GM21381 (cell line): ENCODE data around the gene C19orf81.
A peak's percentile ranks its signal among the peaks of the same experiment; 100 is the strongest.

ENCODE experiments used
- ATAC-seq: cut with Tn5 transposase; IDR thresholded peaks from one replicate; pipeline ENCODE4 v1.9.1; 2021; ENCODE audit warnings: mild to moderate bottlenecking, moderate library complexity; ENCODE audit not compliant: unreplicated experiment

C19orf81 gene

DNA sequence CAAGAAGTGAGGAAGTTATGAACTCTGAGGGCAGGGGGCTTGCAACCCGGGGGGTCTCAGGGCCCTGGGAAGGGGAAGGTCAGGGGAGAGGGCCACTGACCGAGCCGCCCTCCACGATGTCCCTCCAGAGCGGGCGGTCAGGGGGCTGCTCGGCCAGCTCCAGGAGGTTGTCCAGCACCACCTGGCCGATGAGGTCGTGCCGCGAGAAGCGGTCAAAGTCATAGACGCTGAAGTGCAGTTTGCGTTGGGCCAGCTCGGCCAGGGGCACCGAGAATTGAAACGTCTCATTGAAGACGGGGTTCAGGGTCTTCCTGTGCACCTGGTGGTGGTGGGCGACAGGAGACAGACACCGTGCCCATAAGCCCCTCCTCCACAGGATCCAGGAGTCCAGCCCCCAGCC is 20.1 kb upstream of the C19orf81 start:
- ATAC-seq: no peak

DNA sequence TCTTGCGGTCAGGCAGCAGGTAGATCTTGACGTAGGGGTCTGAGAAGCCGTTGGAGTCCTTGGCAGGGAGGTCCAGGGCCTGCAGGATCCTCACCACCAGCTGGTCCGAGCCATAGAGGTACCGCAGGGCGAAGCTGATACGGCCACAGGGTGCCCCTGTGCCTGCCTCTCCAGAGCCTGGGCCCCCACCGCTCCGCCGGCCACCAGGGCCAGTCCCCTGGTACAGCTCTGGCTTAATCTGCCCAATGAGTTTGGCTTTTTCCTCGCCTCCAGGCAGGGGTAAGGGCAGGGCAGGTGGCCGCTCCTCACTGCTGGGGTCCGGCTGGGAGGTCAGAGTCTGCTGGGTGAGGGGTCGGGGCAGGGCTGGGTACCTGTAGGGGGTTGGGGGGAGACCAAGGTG is 19.4 kb upstream of the C19orf81 start:
- no peak for ATAC-seq

DNA sequence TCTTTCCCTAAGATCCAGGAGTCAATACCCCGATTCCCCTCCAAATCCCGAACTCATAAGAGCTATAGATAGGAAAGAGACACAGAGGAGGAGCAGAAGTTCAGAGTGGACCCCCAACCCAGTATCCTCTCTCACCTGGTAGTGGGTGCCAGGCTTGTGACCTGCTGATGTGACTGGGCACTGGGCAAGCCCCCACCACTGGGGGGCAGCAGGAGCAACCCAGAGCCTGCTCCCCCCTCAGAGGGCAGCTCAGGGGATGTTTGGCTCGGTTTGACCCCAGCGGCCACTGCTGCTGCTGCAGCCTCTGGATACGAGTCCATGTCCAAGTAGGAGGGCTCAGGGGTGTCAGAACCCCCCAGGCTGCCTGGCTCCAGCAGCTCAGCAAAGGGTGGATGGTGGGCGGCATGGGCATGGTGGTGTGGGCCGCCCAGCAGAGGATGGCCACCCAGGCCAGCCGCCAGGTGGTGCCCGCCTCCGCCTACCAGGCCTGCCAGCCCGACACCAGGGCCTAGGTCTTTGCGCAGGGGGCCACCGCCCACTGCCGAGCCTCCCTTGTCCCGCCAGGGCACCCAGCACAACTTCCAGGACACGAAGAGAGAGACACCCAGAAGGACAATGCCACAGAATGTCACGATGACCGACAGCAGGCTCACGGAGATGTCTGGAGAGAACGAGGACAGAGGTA is 17.0 kb upstream of the C19orf81 start:
- no peak for ATAC-seq

DNA sequence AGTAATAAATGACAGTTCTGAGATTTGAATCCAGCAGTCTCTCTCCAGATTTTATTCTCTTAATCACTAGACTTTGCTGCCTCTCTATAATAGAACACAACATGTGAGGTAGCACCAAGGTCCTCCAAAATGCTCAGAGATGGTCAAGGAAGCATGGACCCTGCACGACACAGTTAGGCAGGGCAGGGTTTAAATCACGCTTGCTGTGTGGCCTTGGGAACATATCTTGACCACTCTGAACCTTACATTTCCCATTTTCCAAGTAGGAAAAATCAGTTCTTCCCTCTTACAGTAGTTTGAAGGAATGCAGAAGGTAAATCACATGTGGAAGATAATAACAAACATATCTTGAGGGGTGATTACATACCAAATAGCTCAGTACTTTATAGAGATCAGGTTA is 15.9 kb upstream of the C19orf81 start:
- ATAC-seq: no peak

- no peak for ATAC-seq
Measured at GRCh38 chr19:50633973-50634372, 15.3 kb upstream of the C19orf81 start.

DNA sequence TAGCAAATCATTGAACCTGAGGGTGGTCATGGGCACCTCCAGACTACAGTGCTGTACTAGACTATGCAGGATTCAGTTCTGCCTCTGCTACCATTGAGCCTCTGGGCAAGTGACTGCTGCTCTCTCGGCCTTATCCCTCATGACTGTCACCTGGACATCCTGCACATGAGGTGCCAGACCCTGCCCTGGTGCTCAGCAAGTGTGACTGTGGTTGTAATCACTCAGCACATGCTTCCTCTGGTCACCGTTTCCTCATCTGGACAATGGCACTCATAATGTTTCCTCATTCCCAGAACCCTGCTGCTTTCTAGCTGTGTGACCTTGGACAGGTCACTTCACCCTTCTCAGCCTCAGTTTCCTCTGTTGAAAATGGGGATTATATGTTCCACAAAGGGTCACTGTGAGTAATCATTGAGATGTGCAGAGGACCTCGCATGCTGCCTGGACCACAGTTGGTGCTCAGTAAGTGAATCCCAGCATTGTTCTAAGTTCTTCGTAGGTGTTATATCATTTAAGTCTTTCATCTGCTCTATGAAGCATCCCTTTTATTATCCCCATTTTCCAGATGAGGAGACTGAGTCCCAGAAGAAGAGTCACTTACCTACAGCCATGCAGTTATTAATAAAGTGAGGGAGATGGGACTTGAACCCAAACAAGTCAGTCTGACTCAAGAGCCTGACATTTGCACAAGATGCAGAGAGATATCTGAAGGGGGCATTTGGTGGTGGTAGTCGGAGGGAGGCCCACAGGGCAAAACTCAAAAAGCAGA is 12.7 kb upstream of the C19orf81 start:
- no peak for ATAC-seq

DNA sequence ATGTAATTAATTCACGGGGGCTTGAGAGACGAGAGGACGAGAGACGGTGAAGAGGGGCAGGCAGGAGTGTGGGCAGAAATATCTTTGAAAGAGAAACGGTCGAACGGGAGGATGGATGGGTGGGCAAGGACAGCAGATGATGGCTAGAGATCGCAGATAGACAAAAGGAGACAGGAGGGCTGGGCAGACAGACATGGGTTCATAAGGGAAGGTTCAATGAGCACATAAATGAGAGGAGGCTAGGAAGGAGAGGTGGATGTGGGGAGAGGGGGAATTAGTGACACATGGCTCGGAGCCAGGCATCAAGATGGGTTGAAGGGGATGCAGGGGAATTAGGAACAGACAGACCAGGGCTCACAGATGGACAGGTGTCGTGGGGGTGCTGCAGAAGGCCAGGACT is 10.6 kb upstream of the C19orf81 start:
- no peak for ATAC-seq

DNA sequence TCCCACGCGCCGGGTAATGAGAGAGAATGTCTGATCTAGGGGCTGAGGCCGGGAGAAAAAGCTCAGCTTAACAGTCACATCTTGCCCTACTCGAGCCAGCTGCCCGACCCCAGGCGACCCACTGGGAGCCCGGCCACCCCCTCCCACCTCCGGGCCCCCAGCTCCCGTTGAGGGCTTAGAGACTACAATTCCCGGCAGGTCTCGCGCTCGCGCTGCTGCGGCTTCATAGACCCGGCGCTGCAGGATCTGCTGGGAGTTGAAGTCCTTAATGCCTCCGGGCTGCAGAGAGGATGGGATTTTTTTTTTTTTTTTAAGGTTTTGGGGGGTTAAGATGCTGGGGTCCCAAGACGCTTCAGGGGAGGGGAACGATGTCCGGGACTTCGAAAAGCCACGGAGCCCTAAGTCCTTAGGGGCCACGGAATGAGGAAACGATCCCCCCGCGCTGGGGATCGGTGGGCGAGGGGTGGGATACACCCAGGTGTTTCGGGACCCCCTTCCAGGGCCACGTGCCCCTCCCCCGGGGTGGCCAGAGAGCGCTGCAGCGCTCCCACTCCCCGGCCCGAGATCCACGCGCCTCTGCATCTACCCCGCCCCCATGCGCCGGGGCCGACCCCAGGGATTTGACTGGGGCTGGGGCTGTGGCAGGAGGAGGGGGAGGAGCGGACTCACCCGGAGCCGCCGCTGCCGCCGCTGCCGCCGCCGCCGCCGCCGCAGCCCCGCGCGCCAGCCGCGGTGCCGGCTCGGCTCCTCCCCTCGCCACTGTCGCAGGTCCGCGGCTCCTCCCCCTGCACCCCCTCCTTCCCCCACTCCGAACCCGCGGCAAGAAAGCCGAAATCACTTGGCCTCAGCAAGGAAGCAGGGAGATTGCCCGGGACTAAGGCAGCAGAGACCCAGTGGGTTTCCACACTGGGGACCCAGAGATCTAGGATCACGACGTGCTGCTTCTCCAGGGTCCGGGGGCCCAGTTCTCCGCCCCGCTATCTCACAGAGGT is 9.8 kb upstream of the C19orf81 start, which contains the start of gene SYT3:
Gene SYT3 (minus strand): TSS at position 761 of the 992 bp plus-strand sequence. CDS start 2,470 bp downstream, outside the sequence.
- ATAC-seq: no peak

DNA sequence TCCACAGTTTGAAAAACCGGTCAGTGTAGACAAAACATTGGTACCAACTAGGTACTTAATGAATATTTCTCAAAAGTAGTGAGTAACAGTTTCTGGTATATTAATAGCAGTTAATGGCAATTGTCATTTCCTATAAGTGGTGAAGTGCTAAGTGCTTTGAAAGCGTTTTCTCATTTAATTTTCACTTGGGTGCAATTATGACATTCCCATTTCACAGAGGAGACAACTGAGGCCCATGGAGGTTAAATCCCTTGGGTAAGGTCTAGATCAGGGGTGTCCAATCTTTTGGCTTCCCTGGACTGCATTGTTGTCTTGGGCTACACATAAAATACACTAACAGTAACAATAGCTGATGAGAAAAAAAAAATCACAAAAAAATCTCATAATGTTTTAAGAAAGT is 8.9 kb upstream of the C19orf81 start:
- ATAC-seq: no peak

DNA sequence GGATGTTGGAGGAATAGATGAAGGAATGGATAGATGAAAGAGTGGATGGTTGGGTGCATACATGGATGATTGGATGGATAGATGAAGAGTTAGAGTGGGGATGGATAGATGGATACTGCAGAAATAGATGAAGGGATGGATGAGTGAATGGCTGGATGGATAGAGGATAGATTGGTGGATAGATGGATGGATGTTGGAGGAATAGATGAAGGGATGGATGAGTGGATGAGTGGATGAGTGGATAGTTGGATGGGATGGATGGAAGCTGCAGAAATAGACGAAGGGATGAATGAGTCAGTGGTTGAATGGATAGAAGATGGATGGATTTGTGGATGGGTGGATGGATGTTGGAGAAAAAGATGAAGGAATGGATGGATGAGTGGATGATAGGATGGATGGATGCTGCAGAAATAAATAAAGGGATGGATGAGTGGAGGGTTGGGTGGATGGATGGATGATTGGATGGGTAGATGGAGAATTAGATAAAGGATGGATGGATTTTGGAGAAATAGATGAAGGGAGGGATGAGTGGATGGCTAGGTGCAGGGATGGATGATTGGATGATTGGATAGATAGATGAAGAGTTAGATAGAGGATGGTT is 4.8 kb upstream of the C19orf81 start:
- ATAC-seq: no peak

DNA sequence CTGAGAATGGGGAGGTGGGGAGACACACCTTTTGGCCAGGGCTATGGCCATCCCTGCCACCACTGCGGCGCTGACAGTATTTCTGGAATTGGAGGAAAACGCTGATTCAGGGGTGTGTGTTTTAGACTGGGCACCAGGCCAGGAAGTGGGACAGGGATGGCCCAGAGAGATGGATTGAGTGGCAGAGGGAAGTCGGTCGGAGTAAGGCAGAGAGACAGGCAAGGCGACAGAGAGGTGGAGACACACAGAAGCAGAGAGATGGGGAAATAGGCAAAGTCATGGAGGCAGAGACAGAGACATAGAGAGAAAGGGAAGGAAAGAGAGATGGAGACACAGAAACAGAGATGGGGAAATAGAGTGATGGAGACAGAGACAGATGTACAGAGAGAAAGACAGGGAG is 4.1 kb upstream of the C19orf81 start:
- ATAC-seq: no peak

GRCh38 chr19:50646074-50646807 is 3.0 kb upstream of the C19orf81 start:
- ATAC-seq: no peak

- no peak for ATAC-seq
Measured at GRCh38 chr19:50647879-50648615, 1.2 kb upstream of the C19orf81 start.

DNA sequence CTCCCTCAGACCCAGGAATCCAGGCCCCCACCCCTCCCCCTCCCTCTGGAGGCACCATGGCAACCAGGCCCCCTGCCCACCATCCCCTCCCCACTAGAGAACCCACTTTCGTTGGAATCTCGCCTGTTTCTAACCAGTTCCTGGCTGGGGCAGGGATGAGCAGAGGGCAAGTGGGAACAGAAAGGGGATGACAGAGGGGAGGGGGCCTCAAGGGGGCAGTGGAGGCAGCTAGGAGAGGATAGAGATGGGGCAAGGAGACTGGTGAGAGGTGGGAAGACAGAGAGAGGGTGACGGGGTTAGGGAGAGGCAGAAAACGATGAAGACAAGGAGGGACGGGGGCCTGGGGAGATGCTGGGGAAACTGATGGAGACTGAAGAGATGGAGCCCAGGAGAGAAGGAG is 586 bp upstream of the C19orf81 start:
- ATAC-seq: no peak

DNA sequence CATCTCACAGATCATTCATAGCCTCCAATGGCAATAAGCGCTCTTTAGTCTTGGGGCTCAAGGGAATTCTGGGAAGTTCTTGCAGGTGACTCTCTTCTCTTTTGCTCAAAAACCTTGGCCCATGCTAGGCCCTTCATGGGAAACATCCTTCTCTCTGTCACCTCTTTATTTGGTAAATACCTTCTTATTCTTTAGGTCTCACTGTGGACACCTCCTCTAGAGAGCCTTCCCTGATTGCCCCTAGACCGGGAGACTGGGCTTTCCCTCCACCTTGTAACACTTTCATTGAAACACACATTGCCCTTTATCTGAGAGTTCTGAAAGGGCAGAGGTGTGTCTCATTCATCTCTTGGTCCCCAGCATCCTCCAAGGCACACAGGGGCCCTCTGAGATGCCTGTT is 1.9 kb downstream of the C19orf81 start:
- ATAC-seq: no peak

DNA sequence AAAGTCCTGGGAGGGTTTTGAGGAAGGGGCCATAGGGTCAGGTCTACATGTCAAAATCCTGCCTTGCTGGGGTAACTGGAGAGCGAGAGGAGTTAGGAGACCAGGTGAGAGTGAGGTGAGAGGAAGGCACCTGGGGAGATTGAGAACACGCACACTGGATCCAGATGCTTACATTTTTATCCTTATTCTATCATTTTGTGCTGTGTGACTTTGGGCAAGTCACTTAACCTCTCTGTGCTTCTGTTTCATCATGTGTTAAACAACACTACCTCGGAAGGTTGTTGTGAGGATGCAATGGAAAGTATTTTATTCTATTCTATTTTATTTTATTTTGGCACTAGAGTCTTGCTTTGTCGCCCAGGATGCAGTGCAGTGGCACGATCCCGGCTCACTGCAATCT is 3.5 kb downstream of the C19orf81 start:
- ATAC-seq: no peak

GRCh38 chr19:50654882-50655281 is 5.6 kb downstream of the C19orf81 start:
- ATAC-seq: no peak

DNA sequence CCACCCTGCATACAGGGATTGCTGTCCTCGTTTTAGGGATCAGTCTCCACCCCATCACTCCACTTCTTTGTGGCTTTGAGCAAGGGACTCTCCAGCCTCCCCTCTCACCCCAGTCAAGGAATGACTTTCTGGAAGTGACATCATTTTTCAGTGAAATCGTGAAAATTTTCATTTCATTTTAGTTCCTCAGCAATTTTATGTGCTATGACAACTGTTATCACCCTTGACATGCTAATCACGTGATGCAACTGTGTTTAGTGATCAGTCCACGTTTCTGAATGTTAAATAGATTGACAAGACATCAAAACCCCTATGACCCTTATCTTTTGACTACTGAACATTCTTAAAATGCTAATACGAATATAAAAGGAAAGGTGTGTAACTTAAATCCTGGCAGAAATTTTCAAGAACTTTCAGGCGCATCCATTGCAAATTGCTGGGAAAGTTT is 8.0 kb downstream of the C19orf81 start:
- ATAC-seq: no peak

DNA sequence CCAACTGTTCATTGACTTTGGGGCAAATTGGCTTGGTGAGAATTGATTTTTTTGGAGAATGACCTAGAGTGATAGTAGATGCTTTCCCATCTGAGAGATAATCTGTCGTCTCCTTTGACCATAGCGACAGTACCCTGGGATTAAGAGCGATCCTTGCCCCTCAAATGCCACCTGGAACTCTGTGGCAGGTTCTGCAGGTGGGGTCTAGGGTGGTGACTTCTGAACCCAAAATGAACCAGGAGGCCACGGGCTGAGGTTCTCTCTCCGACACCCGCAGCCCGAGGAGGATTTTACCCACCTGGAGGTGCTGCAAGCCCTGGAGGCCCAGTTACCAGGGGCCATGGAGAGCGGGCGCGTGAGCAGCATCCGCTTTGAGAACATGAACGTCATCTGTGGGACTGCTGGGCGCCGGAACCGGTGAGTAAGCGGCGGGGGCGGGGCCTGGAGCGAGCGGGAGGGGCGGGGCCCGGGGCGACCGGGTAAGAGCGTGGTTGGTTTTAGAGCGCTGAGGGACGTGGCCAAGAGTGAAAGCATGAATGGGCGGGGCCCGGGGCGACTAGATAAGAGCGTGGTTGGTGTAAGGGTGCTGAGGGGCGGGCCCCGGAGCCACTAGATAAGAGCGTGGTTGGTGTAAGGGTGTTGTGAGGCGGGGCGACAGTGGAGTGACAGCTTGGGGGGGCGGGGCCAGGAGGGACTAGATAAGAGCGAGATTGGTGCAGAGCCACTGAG is 8.6 kb downstream of the C19orf81 start:
- peak; percentile 70 for ATAC-seq
